Measurements from ENCODE around the gene ZBTB25. TPM values are rescaled to one million over a fixed set of nuclear protein-coding genes. Genes with fewer than 3 reads are reported as not detected.

Gene ZBTB25, protein sequence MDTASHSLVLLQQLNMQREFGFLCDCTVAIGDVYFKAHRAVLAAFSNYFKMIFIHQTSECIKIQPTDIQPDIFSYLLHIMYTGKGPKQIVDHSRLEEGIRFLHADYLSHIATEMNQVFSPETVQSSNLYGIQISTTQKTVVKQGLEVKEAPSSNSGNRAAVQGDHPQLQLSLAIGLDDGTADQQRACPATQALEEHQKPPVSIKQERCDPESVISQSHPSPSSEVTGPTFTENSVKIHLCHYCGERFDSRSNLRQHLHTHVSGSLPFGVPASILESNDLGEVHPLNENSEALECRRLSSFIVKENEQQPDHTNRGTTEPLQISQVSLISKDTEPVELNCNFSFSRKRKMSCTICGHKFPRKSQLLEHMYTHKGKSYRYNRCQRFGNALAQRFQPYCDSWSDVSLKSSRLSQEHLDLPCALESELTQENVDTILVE
- polyA plus RNA-seq (2012; ENCODE audit: low read depth, missing spikeins) = 7.4 TPM

DNA sequence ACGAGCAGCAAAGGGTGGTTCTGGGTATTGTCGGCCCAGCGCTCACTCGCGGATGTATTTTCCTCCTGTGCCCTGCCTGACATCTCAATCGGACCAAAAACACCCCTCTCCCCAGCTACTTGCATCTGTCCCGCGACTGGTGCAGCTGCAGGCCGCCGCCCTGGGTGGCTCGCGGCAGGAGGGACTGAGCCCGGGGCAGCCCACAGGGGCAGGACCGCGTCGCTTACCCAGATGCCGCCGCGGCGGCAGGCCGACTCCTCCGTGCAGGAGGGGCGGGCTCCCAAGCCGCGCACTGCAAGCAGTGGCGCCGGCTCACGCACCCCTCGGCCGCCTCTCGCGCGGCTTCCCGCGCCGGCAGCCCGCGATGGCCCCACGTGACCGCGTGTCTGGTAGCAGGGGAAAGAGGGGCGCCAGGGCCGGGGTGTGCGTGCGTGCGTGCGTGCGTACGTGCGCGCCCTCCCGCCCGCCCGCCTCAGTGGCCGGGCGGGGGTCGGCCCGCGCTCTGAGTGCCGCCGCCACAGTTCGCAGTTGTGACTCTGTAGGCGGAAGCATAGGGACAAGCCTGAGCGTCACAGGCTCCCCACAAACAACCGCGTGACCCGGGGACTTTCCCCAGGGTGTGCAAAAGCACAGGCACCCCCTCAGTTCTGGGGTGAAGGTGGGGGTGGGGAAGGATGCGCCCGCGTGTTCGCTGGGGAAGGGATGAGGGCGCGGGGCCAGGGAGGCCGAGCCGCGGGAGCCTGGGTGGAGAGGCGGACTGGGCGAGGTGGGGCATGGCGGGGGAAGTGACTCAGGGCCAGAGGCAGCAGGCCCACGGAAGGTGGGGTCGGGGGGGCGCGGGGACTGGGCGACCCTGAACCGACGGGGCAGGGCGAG, at the start of gene ZBTB25:
Gene ZBTB25, minus strand, starts transcription at position 405 of the 876 bp plus-strand sequence. CDS start 13,305 bp downstream, outside the sequence.
- TF ChIP-seq POLR2A (IDR thresholded peaks at IDR 0.05; ENCODE audit: low read depth, low read length) (no peak), POU2F2 (IDR thresholded peaks at IDR 0.05; ENCODE audit: low read depth, low read length) (peak; percentile 67), PAX5 (IDR thresholded peaks at IDR 0.05; ENCODE audit: insufficient read depth, low read length, severe bottlenecking) (no peak), SPI1 (IDR thresholded peaks at IDR 0.05; ENCODE audit: low read depth, low read length) (no peak), TAF1 (IDR thresholded peaks at IDR 0.05; ENCODE audit: low read depth, low read length) (peak; percentile 77; the same call in 1 of the 2 replicates), POLR2AphosphoS5 (IDR thresholded peaks at IDR 0.05; ENCODE audit: low read depth, low read length) (peak; percentile 49; the same call in 1 of the 2 replicates)
- FAIRE-seq (peak; percentile 94), DNase-seq (ENCODE audit: insufficient read length, low spot score) (peak; percentile 63)

DNA sequence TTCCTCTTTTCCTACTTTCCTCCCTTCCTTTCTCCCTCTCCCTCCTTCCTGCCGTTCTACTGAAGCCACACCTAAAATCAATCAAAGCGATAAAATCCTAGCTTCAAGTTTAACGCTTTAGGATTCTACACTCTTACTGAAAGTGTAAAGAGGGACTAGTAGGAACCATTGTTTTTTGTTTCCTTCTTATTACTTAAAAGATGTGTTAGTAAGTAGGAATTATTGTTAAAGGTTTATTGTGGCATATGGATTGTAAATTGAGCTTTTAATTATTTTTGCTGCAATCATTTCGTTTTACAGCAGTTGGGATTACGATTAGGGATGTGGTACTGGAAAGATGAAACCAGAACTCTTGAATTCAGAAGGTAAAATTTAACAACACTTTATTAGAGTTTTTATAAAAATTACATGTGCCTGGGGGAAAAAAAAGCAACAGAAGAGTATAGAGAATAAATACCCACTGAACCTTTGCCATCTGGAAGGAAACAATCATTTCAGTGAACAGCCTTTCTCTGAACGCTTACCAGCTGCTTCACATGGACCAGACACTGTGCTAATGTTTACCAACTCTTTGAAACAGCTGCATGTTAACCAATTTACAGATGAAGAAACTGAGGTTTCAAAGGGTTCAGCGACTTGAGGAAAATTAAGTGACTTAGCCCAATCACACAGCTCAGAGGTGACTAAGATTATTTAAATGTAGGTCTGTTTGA, 47.1 kb upstream of the ZBTB25 start:
- TF ChIP-seq POLR2A (IDR thresholded peaks at IDR 0.05; ENCODE audit: low read depth, low read length) (no peak), POU2F2 (IDR thresholded peaks at IDR 0.05; ENCODE audit: low read depth, low read length) (no peak), PAX5 (IDR thresholded peaks at IDR 0.05; ENCODE audit: insufficient read depth, low read length, severe bottlenecking) (no peak), TAF1 (IDR thresholded peaks at IDR 0.05; ENCODE audit: low read depth, low read length) (no peak)
- DNase-seq (ENCODE audit: insufficient read length, low spot score) (no peak), FAIRE-seq (no peak)

DNA sequence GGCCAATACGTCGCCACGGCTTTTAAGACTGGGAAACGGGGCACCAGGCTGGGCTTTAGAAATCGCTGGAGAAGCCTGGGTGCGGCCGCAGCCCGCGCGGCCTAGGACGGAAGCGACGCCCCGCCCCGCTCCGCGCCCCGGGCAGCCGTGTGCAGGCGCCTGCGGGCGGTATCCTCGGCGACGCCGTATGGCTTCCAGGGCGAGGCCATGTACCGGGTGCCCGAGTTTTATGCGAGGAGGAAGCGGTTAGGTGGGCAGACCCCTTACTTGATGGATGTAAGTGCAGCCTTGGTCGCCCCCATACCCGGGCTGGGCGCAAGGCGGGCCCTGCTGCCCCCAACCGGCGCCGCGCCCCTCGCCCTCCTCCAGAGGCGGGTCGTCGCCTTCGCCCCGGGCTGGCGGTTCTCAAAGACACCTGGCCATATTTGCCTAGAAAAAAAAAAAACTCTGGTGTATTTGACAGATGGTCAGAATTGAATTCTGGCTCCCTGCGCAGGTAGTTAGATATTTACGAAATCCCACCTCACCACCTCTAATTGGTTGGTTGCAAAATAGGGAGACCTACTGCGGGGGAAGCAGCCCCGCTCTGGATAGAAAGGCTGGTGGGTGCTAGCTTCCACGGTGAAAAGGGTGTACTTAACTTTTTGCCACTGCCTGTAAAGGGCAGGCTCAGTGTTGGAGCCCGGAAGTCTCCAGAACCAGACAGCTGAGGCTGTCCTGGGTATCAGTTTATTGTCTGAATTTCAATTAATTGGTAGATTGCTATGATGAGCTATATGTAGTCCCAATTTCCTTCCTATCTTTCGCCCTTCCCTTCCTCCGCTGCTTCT, 46.4 kb upstream of the ZBTB25 start, which contains the start of gene PPP1R36:
Gene PPP1R36, plus strand, starts transcription at position 171 of the 830 bp plus-strand sequence. Its CDS starts 37 bp downstream, at position 208.
- peak; percentile 36 for DNase-seq (ENCODE audit: insufficient read length, low spot score)
- FAIRE-seq = no peak
- TF ChIP-seq PAX5 (IDR thresholded peaks at IDR 0.05; ENCODE audit: insufficient read depth, low read length, severe bottlenecking) (no peak), TAF1 (IDR thresholded peaks at IDR 0.05; ENCODE audit: low read depth, low read length) (no peak), POLR2AphosphoS5 (IDR thresholded peaks at IDR 0.05; ENCODE audit: low read depth, low read length) (no peak), POU2F2 (IDR thresholded peaks at IDR 0.05; ENCODE audit: low read depth, low read length) (no peak), SPI1 (IDR thresholded peaks at IDR 0.05; ENCODE audit: low read depth, low read length) (no peak), POLR2A (IDR thresholded peaks at IDR 0.05; ENCODE audit: low read depth, low read length) (no peak)

DNA sequence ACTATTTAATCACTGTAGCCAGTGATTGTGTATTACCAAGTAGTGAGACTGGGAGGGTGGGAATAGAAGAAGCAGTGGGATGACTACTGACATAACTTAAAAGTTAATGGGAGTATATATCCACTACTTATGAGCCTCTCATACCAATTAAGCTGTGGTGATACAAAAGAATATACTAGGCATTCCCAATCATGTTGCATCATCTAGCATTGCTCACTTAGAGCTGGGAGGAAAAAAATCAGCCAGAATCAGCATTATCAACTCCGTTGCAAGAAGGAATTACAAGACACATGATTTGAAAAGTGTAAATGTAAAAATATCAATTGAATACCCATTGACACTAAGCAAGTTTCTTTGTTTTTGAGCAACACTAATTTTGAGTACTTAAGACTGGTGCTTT, 45.4 kb upstream of the ZBTB25 start:
- TF ChIP-seq POU2F2 (IDR thresholded peaks at IDR 0.05; ENCODE audit: low read depth, low read length) (no peak), PAX5 (IDR thresholded peaks at IDR 0.05; ENCODE audit: insufficient read depth, low read length, severe bottlenecking) (no peak), TAF1 (IDR thresholded peaks at IDR 0.05; ENCODE audit: low read depth, low read length) (no peak), POLR2AphosphoS5 (IDR thresholded peaks at IDR 0.05; ENCODE audit: low read depth, low read length) (no peak), SPI1 (IDR thresholded peaks at IDR 0.05; ENCODE audit: low read depth, low read length) (no peak)
- FAIRE-seq = no peak
- DNase-seq (ENCODE audit: insufficient read length, low spot score) = no peak

DNA sequence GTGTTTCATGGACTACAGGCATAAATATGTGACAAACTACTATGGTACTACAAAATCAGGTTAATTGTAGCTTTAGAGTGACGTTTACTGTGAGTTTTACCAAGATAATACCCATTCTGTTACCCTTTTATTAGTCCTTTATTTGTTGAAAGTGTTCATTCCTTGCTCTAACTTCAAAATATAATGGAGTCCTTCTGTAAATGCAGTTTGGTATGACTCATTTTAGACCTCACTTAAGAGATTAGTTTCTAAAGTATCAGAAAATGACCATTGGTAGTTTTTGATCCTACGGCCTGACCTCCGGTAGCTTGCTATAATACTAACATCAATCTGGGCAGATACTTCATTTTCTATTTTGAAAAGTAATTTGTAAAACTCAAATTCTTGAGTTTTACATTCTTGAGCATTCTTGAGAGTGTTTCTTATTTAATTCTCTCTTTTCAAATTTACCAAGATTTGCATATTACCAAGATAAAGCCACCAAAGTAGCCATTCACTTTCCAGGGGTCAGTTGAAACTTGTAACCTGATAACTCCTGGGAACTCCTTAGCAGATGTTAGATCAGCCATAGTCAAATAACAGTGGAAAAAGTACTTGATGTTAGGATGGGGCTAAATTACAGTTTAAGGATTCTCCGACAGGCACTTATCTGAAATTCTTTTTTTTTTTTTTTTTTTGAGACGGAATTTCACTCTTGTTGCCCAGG, 41.1 kb upstream of the ZBTB25 start:
- FAIRE-seq (no peak), DNase-seq (ENCODE audit: insufficient read length, low spot score) (no peak)
- TF ChIP-seq PAX5 (IDR thresholded peaks at IDR 0.05; ENCODE audit: insufficient read depth, low read length, severe bottlenecking) (no peak), POLR2AphosphoS5 (IDR thresholded peaks at IDR 0.05; ENCODE audit: low read depth, low read length) (no peak), SPI1 (IDR thresholded peaks at IDR 0.05; ENCODE audit: low read depth, low read length) (no peak), POLR2A (IDR thresholded peaks at IDR 0.05; ENCODE audit: low read depth, low read length) (no peak), POU2F2 (IDR thresholded peaks at IDR 0.05; ENCODE audit: low read depth, low read length) (no peak), TAF1 (IDR thresholded peaks at IDR 0.05; ENCODE audit: low read depth, low read length) (no peak)

DNA sequence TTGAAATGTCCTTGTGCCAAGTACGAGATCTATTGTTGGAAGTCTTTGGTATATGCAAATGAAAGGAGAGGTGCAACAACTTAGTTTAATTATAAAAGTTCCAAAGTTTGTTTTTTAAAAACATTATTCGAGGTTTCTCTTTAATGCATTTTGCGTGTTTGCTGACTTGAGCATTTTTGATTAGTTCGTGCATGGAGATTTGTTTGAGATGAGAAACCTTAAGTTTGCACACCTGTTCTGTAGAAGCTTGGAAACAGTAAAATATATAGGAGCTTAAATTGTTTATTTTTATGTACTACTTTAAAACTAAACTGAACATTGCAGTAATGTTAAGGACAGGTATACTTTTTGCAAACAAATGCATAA, 39.2 kb upstream of the ZBTB25 start:
- no peak for TF ChIP-seq SPI1 (IDR thresholded peaks at IDR 0.05; ENCODE audit: low read depth, low read length)
- no peak for TF ChIP-seq PAX5 (IDR thresholded peaks at IDR 0.05; ENCODE audit: insufficient read depth, low read length, severe bottlenecking)
- no peak for TF ChIP-seq POU2F2 (IDR thresholded peaks at IDR 0.05; ENCODE audit: low read depth, low read length)
- no peak for TF ChIP-seq POLR2AphosphoS5 (IDR thresholded peaks at IDR 0.05; ENCODE audit: low read depth, low read length)
- no peak for TF ChIP-seq TAF1 (IDR thresholded peaks at IDR 0.05; ENCODE audit: low read depth, low read length)
- TF ChIP-seq POLR2A (IDR thresholded peaks at IDR 0.05; ENCODE audit: low read depth, low read length) = no peak
- FAIRE-seq (no peak), DNase-seq (ENCODE audit: insufficient read length, low spot score) (no peak)

DNA sequence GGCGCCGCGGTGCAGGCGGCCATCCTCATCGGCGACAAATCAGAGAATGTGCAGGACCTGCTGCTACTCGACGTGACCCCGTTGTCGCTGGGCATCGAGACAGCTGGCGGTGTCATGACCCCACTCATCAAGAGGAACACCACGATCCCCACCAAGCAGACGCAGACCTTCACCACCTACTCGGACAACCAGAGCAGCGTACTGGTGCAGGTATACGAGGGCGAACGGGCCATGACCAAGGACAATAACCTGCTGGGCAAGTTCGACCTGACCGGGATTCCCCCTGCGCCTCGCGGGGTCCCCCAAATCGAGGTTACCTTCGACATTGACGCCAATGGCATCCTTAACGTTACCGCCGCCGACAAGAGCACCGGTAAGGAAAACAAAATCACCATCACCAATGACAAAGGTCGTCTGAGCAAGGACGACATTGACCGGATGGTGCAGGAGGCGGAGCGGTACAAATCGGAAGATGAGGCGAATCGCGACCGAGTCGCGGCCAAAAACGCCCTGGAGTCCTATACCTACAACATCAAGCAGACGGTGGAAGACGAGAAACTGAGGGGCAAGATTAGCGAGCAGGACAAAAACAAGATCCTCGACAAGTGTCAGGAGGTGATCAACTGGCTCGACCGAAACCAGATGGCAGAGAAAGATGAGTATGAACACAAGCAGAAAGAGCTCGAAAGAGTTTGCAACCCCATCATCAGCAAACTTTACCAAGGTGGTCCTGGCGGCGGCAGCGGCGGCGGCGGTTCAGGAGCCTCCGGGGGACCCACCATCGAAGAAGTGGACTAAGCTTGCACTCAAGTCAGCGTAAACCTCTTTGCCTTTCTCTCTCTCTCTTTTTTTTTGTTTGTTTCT, 38.6 kb upstream of the ZBTB25 start:
- TF ChIP-seq POLR2A (IDR thresholded peaks at IDR 0.05; ENCODE audit: low read depth, low read length) (no peak), SPI1 (IDR thresholded peaks at IDR 0.05; ENCODE audit: low read depth, low read length) (no peak), POU2F2 (IDR thresholded peaks at IDR 0.05; ENCODE audit: low read depth, low read length) (no peak), POLR2AphosphoS5 (IDR thresholded peaks at IDR 0.05; ENCODE audit: low read depth, low read length) (no peak), PAX5 (IDR thresholded peaks at IDR 0.05; ENCODE audit: insufficient read depth, low read length, severe bottlenecking) (no peak), TAF1 (IDR thresholded peaks at IDR 0.05; ENCODE audit: low read depth, low read length) (no peak)
- FAIRE-seq (no peak), DNase-seq (ENCODE audit: insufficient read length, low spot score) (no peak)
